Measurements from ENCODE around the gene FAM83D. TPM values are rescaled to one million over a fixed set of nuclear protein-coding genes. Genes with fewer than 3 reads are reported as not detected.
"Not testable (repeated sequence)": the region's sequence is repeated elsewhere in the genome, so short reads cannot be mapped to it uniquely, and the experiment has no call there.

FAM83D gene
- polyA plus RNA-seq, 1 donor, result 20.0 TPM

DNA sequence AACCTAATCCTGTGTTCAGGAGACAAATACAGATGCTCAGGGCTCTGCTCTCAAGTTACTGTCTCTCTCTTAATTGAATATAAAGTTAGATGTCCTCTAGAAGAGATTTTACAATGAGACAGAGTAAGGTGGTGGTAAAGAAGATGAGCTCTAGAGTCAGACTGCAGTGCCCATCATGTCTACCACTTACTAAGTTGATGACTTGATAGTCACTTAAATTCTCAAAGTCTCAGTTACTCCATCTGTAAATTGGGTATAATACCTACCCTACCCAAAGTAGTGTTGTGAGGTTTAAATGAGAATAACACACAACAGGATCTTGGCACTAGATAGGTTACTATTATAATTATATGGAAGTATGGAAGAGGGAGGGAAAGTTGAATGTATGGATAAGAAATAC is 37.5 kb downstream of the FAM83D start:
- no peak for DNase-seq

DNA sequence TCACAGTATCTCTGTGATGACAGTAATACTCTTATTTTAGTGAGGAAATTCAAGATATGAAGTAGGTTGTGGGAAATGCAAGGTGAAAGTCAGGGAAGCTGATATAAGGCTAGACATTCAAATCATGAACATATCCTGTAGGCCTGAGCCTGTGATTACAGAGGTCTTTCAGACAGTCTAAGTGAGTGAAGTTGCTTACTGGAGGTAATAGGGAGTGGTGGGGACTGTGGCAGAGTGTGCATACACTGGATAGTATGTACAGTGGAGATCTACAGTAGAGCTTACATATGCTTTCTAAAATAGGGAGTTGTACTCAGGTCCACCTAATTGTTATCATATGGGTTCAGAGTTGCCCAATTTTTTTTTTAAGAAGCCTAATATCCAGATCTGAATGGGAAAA is 39.0 kb downstream of the FAM83D start:
- no peak for DNase-seq

DNA sequence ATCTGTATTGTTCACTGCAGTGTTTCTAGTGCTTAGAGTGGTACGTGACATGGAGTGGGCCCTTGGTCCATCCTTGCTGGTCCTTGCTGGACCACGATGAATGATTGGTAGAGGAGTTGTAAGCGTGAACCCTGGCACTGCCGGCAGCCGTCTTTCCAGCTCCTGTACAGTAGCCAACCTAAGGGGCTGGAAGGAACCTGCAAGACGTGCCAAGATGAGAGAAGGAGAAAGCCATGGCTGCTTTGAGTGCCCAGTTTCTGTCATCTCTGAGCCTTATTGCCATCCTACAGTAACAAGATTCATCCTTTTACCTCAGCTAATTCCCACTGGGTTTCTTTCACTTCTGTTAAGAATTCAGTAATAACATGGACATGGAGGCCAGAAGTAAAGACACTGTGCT is 41.9 kb downstream of the FAM83D start:
- DNase-seq, result no peak

DNA sequence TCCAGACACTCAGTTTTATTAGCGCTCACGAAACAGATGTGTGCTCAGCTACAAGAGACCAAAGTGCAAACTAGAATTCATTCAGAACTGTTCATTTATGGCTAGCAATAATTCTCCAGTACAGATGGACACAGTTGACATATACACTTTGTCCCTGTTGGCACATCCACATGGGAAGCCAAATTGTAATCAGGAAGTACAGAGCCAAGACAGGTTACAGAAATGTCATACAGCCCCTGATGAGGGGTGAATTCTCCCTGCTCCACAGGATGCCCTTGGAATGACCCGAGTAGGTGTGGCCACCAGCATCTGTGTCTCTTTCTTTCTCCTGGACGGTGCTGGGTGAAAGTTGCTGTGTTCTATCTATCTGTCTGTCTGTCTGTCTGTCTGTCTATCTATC is 43.5 kb downstream of the FAM83D start:
- DNase-seq, result no peak

DNA sequence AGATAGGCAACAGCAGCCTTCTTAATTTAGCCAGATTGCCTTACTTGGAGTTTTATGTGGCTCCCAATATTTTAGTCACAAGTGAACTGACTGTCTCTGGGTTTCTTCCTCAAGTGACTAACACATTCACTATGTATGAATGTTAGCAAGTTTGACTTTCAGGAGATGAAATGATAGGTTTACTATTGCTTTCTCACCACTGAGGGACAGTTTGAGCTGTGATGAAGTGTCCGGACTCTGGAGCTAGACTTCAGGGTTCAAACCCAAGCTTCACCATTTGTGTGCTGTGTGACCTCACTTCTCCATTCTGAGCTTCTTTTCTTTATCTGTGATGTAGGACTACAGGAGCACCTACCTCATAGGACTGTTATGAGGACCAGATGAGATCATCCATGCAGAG is 44.1 kb downstream of the FAM83D start:
- DNase-seq, result no peak

DNA sequence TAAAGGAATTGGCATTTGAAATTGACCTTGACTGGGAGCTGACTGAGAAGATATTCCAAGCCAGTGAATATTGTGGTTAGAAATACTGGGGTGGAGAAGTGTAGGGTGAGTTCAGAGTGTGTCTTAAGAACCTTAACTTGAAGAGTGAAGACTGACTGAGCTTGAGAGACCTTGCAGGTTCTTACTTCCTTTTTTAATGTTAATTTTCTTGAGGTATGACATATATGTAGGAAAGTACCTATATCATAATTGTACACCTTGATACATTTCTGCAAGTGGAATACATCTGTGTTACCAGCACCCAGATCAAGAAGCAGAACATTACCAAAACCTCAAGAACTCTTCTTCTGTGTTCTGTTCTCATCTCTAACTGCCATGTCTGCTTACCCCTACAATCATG is 46.9 kb downstream of the FAM83D start:
- DNase-seq, result no peak

DNA sequence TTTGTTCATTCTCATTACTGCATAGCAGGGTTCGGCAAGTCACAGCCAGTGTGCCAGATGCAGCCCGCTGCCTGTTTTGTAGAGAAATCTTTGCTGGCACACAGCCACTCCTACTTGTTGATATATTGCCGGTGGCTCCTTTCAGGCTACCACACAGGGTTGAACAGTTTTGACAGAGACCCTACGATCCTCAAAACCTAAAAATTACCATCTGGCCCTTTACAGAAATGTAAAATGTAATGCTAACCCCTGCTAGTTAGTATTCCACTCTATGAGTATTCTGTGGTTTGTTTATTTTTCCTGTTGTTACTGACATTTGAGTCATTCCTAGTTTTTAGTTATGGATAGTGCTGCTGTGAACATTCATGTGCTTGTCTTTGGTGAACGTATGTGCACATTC is 47.4 kb downstream of the FAM83D start:
- DNase-seq, result no peak

DNA sequence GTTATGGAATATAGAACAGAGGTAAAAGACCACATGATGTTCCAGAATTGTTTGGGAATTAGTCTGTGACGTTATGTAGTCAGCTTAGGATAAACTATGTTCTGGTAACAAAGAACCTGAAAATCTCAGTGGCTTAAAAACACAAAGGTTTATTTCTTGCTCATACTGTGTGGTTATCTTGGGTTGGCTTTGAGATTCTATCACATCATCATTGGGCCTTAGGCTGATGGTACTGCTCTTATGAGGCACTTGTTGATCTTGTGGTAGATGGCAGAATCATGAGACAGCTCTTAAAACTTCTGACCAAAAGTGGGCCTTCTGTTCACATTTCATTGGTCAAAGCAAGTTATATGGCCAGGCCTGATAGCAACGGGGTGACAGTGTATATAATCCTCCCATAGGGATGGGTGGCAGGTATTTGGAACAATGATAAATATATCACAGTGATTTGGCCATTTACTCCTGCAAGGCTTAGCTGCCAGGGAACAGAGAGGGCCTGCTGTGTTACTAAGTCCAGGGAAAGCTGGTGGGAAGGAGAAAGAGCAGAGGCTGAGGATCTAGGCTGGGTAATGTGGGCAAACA is 49.4 kb downstream of the FAM83D start:
- no peak for DNase-seq

DNA sequence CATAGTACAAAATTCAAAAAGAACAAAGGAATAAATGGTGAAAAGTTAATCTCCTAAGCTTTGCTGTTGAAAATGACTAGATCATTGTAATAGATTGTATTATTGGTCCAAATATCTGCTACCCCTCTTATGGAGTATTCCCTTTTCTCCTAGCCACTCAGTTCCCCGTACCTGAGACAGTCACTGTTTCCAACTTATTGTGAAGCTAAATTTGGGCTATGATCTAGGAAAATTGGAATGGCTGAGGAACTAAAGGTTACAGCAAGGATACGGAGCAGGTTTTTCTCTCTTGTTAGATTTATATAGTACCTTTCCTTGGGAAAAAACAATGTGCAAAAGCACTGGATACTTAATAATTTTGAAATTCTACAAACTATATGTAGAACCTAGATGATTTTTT is 53.2 kb downstream of the FAM83D start:
- no peak for DNase-seq

DNA sequence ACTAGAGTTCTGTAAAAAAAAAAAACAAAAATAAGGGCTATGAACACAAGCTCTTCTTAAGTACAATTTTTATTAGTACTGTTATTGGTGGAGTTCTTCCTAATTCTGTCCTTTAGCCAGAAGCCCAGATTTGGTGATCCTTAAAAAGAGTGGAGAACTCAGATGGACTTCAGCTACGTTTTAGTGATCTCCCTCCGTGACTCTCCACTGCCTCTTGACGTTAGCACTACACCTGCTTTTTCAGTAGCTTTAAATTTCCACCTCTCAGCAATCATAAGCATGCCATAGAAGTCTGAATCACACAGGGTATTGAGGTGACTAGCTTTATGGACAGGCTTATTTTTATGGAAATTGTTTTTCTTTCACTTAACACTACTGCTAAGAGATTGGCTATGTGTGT is 53.6 kb downstream of the FAM83D start:
- DNase-seq, result no peak

DNA sequence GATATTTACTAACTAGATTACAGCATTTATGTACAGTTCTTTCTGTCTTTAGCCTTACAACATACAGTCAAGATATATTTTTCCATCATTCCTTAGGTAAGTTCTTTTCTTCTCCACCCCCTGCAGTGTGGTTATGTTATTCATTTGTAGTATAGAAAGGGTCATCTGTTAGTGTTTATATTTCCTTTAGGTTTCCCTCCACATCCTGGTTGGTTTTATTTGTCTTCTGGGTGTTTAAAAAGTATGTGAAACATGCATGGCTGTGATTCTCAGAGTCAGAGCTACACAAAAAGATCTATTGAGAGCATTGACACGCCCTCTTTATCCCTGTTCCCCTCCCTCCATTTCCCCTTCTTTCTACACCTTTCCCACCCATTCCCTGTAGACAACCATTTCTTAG is 56.1 kb downstream of the FAM83D start:
- no peak for DNase-seq

DNA sequence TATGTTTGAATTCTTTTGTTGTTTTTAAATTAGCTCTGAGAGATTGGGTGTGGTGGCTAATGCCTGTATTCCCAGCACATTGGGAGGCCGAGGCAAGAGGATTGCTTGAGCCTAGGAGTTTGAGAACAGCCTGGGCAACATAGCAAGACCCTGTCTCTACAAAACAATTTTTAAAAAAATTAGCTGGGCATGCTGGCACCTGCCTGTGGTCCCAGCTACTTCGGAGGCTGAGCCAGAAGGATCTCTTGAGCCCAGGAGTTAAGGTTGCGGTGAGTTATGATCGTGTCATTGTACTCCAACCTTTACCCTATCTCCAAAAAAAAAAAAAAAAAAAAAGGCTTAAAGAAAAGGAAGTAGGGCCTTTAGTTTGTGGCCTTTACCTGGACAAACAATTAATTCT is 58.8 kb downstream of the FAM83D start:
- DNase-seq, result no peak

DNA sequence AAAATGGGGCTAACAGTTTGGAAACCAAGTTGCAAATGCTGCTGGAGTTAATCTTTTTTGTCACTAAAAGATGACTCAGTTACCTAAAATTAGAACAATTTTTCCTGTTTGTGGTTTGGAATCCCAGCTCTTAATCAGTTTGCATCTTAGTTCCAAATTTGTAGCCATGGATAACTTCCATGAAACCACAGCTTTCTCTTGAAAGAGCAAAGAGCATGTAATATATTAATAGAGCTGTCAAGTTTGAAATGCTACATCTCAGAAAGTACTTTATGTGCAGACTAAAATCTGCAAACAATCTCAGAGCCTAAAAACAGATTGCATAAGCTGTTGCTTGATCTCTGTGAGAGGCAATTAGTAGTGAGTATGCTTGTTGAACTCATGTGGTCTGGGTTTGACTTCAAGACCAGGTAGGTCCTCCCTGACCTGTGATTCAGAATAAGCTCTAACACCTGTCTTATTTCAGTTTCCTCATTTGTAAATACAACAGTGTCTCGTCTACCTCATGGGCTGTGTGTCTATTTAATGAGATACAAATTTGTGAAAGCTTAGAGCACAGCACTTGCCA is 59.5 kb downstream of the FAM83D start:
- no peak for DNase-seq

DNA sequence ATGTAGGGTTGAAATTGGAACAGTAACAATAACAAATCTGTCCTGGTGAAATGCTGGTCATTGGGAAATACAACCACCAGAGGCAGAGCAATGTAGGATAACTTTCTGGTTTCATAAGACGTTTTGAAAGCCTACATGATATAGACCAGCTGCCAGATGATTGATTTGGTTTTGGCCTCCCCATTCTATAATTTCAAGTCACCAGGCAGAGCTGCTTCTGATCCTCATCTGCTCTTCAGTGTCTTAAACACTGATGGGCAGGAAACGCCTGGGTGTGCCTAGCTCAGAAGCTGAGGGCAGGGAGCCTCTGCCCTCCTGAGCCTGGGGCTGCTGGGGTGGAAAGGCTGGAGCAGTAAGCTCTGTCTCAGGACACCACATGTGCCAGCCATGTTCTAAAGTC is 60.4 kb downstream of the FAM83D start:
- DNase-seq, result no peak

DNA sequence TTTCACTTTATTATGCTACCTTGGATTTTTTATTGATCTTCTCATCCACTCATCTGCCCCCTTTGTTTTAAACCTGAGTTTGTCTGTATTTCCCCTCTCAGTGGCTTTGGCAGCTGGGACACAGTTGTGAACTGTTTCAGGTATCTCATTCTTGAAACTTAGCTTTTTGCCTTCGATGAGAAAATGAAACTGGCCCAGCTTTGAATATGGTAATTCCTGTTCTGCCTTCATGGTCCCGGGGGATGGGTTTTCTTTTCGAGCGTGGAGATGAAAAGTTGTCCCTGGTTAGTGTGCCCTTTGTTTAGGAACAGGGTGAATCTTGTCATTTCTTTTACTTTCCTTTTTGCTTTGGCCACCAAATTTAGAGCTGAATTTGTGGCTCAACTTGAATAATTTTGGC is 61.6 kb downstream of the FAM83D start:
- no peak for DNase-seq

DNA sequence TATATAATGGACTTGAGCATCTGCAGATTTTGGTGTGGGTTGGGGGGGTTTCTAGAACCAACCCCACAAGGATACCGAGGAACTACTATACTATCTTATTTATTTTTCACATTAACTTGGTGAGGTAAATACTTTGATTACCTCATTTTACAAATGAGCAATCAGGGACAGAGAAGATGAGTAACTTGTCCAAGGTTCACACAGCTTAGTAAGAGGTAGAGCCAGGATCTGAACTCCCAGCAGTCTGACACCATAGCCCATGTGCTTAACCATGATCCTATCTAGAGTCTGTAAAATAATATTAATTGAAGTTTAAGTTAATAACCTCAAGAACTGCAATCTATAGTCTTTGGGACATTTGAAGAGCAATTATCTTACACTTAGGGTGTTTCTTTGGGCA is 64.5 kb downstream of the FAM83D start:
- no peak for DNase-seq

DNA sequence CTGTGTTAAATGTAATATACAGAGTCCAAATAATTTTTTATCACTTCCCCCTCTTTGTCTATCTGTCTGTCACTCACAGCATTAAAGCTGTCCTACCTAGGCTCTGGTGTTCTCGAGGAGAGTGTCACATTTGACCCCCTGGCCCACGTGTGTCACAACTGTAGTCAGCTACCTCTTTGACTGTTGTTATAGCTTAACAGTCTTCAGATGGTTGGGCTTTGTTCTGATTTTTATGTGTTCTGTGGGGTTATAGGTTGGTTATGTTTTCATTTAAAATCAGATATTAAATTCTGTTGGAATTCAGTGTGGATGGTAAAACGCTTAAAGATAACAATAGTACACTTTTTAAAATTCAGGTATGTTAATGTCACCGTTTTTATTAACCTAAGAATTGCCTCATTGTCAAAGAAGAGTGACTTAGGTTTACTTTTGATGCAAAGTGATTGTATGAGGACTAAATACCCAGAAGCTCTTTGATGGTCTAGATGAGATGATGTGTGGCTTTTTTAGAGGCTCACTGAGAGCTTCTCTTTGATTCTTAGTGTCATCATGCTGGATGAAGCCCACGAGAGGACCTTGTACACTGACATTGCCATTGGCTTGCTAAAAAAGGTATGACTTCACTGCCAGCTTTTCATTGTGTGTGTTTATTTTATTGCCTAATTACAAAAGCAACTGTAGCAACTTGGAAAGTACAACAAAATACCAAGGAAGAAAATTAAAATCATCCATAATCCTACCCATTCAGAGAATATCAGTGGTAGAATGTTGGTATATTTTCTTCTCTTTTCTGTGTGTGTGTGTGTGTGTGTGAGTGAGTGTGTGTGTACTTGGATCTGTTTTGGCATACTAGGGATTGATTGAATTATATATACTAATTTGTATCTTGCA is 65.8 kb downstream of the FAM83D start:
- no peak for DNase-seq

DNA sequence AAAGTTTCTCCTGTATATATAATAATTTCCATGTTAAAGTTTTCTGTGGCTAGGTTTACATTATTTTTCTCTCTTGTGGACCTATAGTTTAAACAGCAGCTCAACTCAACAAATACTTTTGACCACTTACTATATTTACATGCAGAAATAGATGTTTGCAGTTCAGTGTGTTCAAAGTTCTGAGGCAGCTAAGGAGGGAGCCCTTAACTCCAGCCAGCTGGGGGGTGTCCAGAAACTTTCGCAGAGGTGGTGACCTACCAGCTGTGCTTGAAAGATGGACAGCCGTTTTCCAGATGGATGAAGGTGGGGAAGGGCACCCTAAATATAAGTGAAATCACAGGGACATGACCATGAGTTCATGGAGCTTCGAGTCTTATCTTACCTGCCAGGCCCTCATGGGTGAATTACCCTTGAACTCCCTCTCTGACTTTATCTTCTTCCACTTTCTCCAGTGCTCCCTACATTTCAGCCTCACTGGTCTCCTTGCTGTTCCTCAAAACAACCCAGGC is 69.4 kb downstream of the FAM83D start:
- no peak for DNase-seq

DNA sequence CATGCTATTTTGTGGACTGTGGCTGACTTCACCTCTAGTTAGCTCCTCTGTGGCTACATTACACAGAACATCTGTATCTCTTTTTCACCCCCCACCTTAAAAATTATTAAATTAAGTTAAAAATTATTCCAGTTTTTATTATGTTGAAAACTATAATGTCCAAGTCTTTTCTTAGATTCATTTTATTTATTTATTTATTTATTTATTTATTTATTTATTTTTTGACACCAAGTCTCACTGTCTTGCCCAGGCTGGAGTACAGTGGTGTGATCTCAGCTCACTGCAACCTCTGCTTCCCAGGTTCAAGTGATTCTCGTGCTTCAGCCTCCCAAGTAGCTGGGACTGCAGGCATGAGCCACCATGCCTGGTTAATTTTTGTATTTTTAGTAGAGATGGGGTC is 70.6 kb downstream of the FAM83D start:
- DNase-seq, result not testable (repeated sequence)

DNA sequence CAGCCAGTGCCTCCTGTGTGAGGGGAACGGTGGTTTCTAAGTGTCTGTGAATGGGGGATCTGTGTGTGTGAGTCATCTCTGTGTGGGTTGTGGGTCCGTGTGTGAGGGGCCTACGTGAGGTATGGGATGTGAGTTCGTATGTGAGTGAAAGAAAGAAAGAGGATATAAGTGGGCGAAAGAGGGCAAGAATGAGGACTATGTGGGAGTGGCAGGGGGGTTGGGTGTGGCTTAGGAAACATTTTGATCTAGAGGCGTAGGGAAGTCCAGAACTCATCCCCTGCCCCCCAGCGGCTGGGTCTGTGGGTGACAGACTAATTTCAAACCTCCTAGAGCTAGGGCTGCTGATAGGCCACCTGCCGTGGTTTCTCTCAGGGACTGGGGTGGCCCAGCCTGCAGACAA is 71.4 kb downstream of the FAM83D start:
- DNase-seq, result no peak

DNA sequence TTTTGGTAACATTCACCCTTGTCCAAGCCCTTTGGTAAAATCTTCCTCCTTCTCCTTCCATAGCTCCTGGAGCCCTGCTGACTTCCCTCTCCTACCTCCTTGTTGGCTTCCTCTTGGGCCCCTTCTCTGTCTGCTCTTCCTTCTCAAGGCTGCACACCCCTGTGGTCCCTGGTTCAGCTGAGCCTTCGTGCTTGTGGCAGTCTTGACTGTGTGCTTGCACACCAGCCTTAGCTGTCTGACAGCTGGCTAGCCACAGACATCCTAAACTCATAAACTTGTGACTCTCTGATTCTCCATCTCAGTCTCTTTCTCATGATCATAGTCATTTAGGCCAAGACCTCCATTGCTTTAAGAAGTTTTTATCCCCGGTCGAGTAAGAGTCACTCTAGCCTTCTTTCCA is 73.0 kb downstream of the FAM83D start:
- DNase-seq, result no peak

DNA sequence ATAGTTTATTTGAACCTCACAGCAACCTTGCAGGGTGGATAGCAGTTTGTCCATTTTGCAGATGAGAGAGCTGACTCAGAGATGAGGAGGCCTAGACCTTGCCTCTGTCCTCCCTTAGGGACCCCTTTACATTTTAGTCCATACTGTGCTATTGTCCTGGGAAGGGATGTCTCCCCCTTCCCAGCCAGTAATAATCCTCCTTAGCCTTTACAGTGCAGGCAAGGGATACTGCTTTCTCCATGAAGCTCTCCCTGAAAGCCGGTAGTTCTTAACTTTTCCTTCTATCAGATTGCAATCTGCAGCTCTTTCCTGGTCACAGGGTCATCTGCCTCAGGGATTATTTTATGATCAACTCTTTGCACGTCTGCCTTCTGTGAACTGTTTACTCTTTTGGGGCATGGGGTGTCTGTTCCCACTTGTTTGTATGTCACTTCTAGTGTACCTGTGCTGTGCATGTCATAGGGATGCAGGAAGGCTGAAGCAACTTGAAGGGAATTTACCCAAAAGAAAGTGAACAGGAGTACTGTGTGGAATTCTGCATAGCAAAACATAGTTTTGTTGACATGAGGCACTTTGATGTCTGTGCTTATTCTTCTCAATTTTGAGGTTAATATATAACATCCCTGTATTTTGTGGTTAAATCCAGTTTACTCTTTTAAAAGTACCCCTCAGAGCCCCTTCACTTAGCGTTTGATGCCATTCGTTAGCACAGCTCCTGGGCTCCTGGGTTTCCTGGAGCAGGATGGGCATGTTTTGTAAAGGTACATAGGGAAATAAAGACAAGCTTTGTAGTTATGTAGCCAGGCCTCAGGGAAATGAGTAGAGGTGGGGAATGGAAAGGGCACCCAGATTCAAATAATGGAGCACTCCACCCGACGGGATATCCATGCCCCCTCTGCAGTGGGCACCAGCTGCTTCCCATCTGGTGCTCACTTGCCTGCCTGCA is 74.0 kb downstream of the FAM83D start:
- no peak for DNase-seq

All from left kidney (tissue), 2 donors.